Renal pelvis (tissue), 4 donors: Measurements from ENCODE around the gene MPG. TPM values are rescaled to one million over a fixed set of nuclear protein-coding genes. Genes with fewer than 3 reads are reported as not detected.
"Not testable (repeated sequence)": the region's sequence is repeated elsewhere in the genome, so short reads cannot be mapped to it uniquely, and the experiment has no call there.

Experiments used
- DNase-seq: peaks from one replicate; pipeline ENCODE4 v3.0.0-alpha.2; 2013
- polyA plus RNA-seq, 3 donors: library from polyadenylated mRNA; unstranded; fragments of 120-200 nt; gene quantifications; one replicate each; pipeline ENCODE4 v1.2.1, GENCODE V29; 2013; ENCODE audit not compliant: insufficient read length in 3 of 3

The MPG gene
- polyA plus RNA-seq, 3 donors = 26.9 to 32.2 (median 31.5) TPM

- DNase-seq = no peak
These were observed 26.3 kb downstream of the MPG start for GRCh38 chr16:104355-104754.

GRCh38 chr16:104928-105327 is 26.9 kb downstream of the MPG start:
- no peak for DNase-seq

- no peak for DNase-seq
These were observed 27.5 kb downstream of the MPG start for GRCh38 chr16:105521-105920.

GRCh38 chr16:106623-107324 is 28.7 kb downstream of the MPG start:
- DNase-seq = peak; percentile 75

GRCh38 chr16:112153-112840 is 34.3 kb downstream of the MPG start:
- no peak for DNase-seq

GRCh38 chr16:114327-114726 is 36.3 kb downstream of the MPG start:
- no peak for DNase-seq

- no peak for DNase-seq
These were observed 38.0 kb downstream of the MPG start for GRCh38 chr16:116015-116414.

- no peak for DNase-seq
These were observed 39.6 kb downstream of the MPG start for GRCh38 chr16:117379-118365.

GRCh38 chr16:118857-119256 is 40.8 kb downstream of the MPG start:
- DNase-seq = no peak

GRCh38 chr16:119295-119694 is 41.3 kb downstream of the MPG start:
- no peak for DNase-seq

- DNase-seq = no peak
These were observed 41.9 kb downstream of the MPG start for GRCh38 chr16:119835-120491.

- DNase-seq = no peak
These were observed 42.7 kb downstream of the MPG start for GRCh38 chr16:120756-121155.

GRCh38 chr16:122361-122760 is 44.3 kb downstream of the MPG start:
- no peak for DNase-seq

- not testable (repeated sequence) for DNase-seq
These were observed 45.7 kb downstream of the MPG start for GRCh38 chr16:123558-124350.

- DNase-seq = no peak
These were observed 47.0 kb downstream of the MPG start for GRCh38 chr16:125011-125410.

GRCh38 chr16:129075-129474 is 51.0 kb downstream of the MPG start:
- DNase-seq = no peak

- no peak for DNase-seq
These were observed 52.6 kb downstream of the MPG start for GRCh38 chr16:130533-131173.

- no peak for DNase-seq
These were observed 54.1 kb downstream of the MPG start for GRCh38 chr16:132120-132519.

GRCh38 chr16:133716-134115 is 55.7 kb downstream of the MPG start:
- DNase-seq = no peak
